ENCODE results near the gene POMP. TPM values are rescaled to one million over a fixed set of nuclear protein-coding genes. Genes with fewer than 3 reads are reported as not detected.
"Not testable (repeated sequence)": the region's sequence is repeated elsewhere in the genome, so short reads cannot be mapped to it uniquely, and the experiment has no call there.

POMP gene
- total RNA-seq, 1 experiment from 2014 or later = 127 TPM

GRCh38 chr13:28671126-28671792 lies 12.3 kb downstream of the POMP start:
- H3K27me3 ChIP-seq = no peaks in the 10 kb centered on the region
- H3K4me3 ChIP-seq = no peak overlapping the region
- peaks cover 86% of the 10 kb centered on the region for H3K36me3 ChIP-seq
- no peak for DNase-seq
- no peaks in the 10 kb centered on the region for H3K9me3 ChIP-seq

GRCh38 chr13:28678809-28679208 lies 19.9 kb downstream of the POMP start:
- Histone ChIP-seq H3K9me3 (no peaks in the 10 kb centered on the region), H3K4me3 (no peak overlapping the region), H3K27me3 (no peaks in the 10 kb centered on the region), H3K36me3 (peaks cover 50% of the 10 kb centered on the region)
- no peak for DNase-seq

- Histone ChIP-seq H3K4me3 (no peak overlapping the region), H3K27me3 (no peaks in the 10 kb centered on the region), H3K36me3 (peaks cover 43% of the 10 kb centered on the region), H3K9me3 (no peaks in the 10 kb centered on the region)
- no peak for DNase-seq
Observed at GRCh38 chr13:28679628-28680027, 20.7 kb downstream of the POMP start.

GRCh38 chr13:28680541-28680940 lies 21.6 kb downstream of the POMP start:
- no peaks in the 10 kb centered on the region for H3K9me3 ChIP-seq
- H3K36me3 ChIP-seq = peaks cover 43% of the 10 kb centered on the region
- no peak overlapping the region for H3K4me3 ChIP-seq
- no peaks in the 10 kb centered on the region for H3K27me3 ChIP-seq
- no peak for DNase-seq

- not testable (repeated sequence) for H3K9me3 ChIP-seq, H3K4me3 ChIP-seq, DNase-seq, H3K27me3 ChIP-seq
- H3K36me3 ChIP-seq = peaks cover 21% of the 10 kb centered on the region
Observed at GRCh38 chr13:28683169-28683568, 24.2 kb downstream of the POMP start.

- H3K4me3 ChIP-seq = no peak overlapping the region
- no peaks in the 10 kb centered on the region for H3K27me3 ChIP-seq
- DNase-seq = no peak
- H3K36me3 ChIP-seq = peaks cover 10% of the 10 kb centered on the region
- H3K9me3 ChIP-seq = no peaks in the 10 kb centered on the region
Observed at GRCh38 chr13:28684257-28684656, 25.3 kb downstream of the POMP start.

- Histone ChIP-seq H3K27me3 (no peaks in the 10 kb centered on the region), H3K36me3 (peaks cover 2% of the 10 kb centered on the region), H3K4me3 (no peak overlapping the region), H3K9me3 (no peaks in the 10 kb centered on the region)
- DNase-seq = no peak
Observed at GRCh38 chr13:28685114-28685513, 26.2 kb downstream of the POMP start.

GRCh38 chr13:28685892-28686291 lies 27.0 kb downstream of the POMP start:
- no peak for DNase-seq
- no peaks in the 10 kb centered on the region for H3K36me3 ChIP-seq
- H3K4me3 ChIP-seq = no peak overlapping the region
- no peaks in the 10 kb centered on the region for H3K27me3 ChIP-seq
- H3K9me3 ChIP-seq = no peaks in the 10 kb centered on the region

- H3K36me3 ChIP-seq, H3K9me3 ChIP-seq, H3K27me3 ChIP-seq, H3K4me3 ChIP-seq: not testable (repeated sequence)
- peak; percentile 17 for DNase-seq
Observed at GRCh38 chr13:28693605-28694491, 34.9 kb downstream of the POMP start.

- DNase-seq = no peak
Observed at GRCh38 chr13:28697441-28697840, 38.5 kb downstream of the POMP start.

GRCh38 chr13:28699246-28699645 lies 40.3 kb downstream of the POMP start:
- Histone ChIP-seq H3K9me3 (no peaks in the 10 kb centered on the region), H3K4me3 (no peak overlapping the region), H3K27me3 (no peaks in the 10 kb centered on the region), H3K36me3 (no peaks in the 10 kb centered on the region)
- no peak for DNase-seq

More at GRCh38 chr13:28697441-28697840, 38.5 kb downstream of the POMP start:
- no peaks in the 10 kb centered on the region for H3K27me3 ChIP-seq
- no peak overlapping the region for H3K4me3 ChIP-seq
- H3K9me3 ChIP-seq = no peaks in the 10 kb centered on the region
- no peaks in the 10 kb centered on the region for H3K36me3 ChIP-seq

- no peak for DNase-seq
- Histone ChIP-seq H3K4me3 (no peak overlapping the region), H3K27me3 (no peaks in the 10 kb centered on the region), H3K36me3 (no peaks in the 10 kb centered on the region), H3K9me3 (no peaks in the 10 kb centered on the region)
Observed at GRCh38 chr13:28704282-28704681, 45.4 kb downstream of the POMP start.

- Histone ChIP-seq H3K9me3 (no peaks in the 10 kb centered on the region), H3K36me3 (no peaks in the 10 kb centered on the region), H3K27me3 (no peaks in the 10 kb centered on the region), H3K4me3 (no peak overlapping the region)
- no peak for DNase-seq
Observed at GRCh38 chr13:28704919-28705318, 46.0 kb downstream of the POMP start.

- Histone ChIP-seq H3K36me3 (no peaks in the 10 kb centered on the region), H3K27me3 (no peaks in the 10 kb centered on the region), H3K4me3 (no peak overlapping the region), H3K9me3 (no peaks in the 10 kb centered on the region)
- no peak for DNase-seq
Observed at GRCh38 chr13:28705461-28706083, 46.6 kb downstream of the POMP start.

- no peaks in the 10 kb centered on the region for H3K9me3 ChIP-seq
- H3K4me3 ChIP-seq = no peak overlapping the region
- H3K27me3 ChIP-seq = no peaks in the 10 kb centered on the region
- DNase-seq = peak; percentile 36
- no peaks in the 10 kb centered on the region for H3K36me3 ChIP-seq
Observed at GRCh38 chr13:28707629-28708427, 48.9 kb downstream of the POMP start.

- Histone ChIP-seq H3K27me3 (no peaks in the 10 kb centered on the region), H3K9me3 (no peaks in the 10 kb centered on the region), H3K36me3 (no peaks in the 10 kb centered on the region), H3K4me3 (no peak overlapping the region)
- DNase-seq = no peak
Observed at GRCh38 chr13:28710161-28710560, 51.2 kb downstream of the POMP start.

GRCh38 chr13:28714651-28715050 lies 55.7 kb downstream of the POMP start:
- Histone ChIP-seq H3K4me3 (no peak overlapping the region), H3K36me3 (no peaks in the 10 kb centered on the region), H3K27me3 (no peaks in the 10 kb centered on the region), H3K9me3 (no peaks in the 10 kb centered on the region)
- no peak for DNase-seq

Data from MG63 (cell line).